Prostate gland (tissue), 2 donors: ENCODE data around the gene CNTNAP2. TPM values are rescaled to one million over a fixed set of nuclear protein-coding genes. Genes with fewer than 3 reads are reported as not detected.
A peak's percentile ranks its signal among the peaks of the same experiment; 100 is the strongest.

Source experiments
- DNase-seq: peaks from one replicate; pipeline ENCODE4 v3.0.0-alpha.2; 2019; ENCODE audit warnings: low spot score
- H3K27ac ChIP-seq, 2 donors: fragments of 200-600 bp; sonication (generic); 2 replicates each; pipeline ENCODE4 v1.5.1; 2017 to 2019
- H3K27me3 ChIP-seq: fragments of 200-600 bp; sonication (generic); replicated peaks from 2 replicates; pipeline ENCODE4 v1.5.1; 2019; ENCODE audit not compliant: insufficient read depth
- H3K36me3 ChIP-seq, 2 donors: fragments of 200-600 bp; sonication (generic); 1 replicate in 1 of 2; 2 replicates in 1 of 2; pipeline versions ENCODE4 v1.5.1 to v1.8.1; 2017 to 2019
- H3K4me1 ChIP-seq: fragments of 200-600 bp; sonication (generic); replicated peaks from 2 replicates; pipeline ENCODE4 v1.5.1; 2019
- H3K4me3 ChIP-seq, 2 donors: fragments of 200-600 bp; sonication (generic); 2 replicates each; pipeline ENCODE4 v1.5.1; 2017 to 2019
- H3K9me3 ChIP-seq: fragments of 200-600 bp; sonication (generic); 2 replicates; pipeline ENCODE4 v1.5.1; 2017
- POLR2A ChIP-seq: fragments of 450-650 bp; IDR thresholded peaks from one replicate; pipeline ENCODE4 v1.6.1; 2016; ENCODE audit warnings: antibody characterized with exemption, mild to moderate bottlenecking
- POLR2AphosphoS5 ChIP-seq: sonication (generic); formaldehyde crosslinking; IDR thresholded peaks from one replicate; pipeline ENCODE4 v1.6.1; 2017; ENCODE audit warnings: antibody characterized with exemption
- WGBS: methylation state at CpG from one replicate; pipeline ENCODE4 v1.1.5; 2018; 5-methylcytosine and 5-hydroxymethylcytosine counted together
- intact Hi-C: fragments of 100-400 bp; cut with DNase I; formaldehyde crosslinking; loops from one replicate; pipeline ENCODE4 v1.14.2; 2022
- total RNA-seq, 2 donors: library from RNA; depleted of rRNA; stranded (reverse); fragments of >200 nt; gene quantifications; one replicate each; pipeline ENCODE4 v1.1.0, GENCODE V29; 2016
- TF ChIP-seq, protein P1 (sequence below), 4 experiments: fragments of 200-600 bp in 2 of 4; fragments of 450-650 bp in 2 of 4; sonication (generic) in 2 of 4; IDR thresholded peaks; 1 replicate in 3 of 4; 2 replicates in 1 of 4; pipeline ENCODE4 v1.5.1; 2016 to 2019; ENCODE audit warnings: antibody characterized with exemption in 4 of 4, mild to moderate bottlenecking in 2 of 4, moderate library complexity in 2 of 4

CNTNAP2 gene
- total RNA-seq, 2 donors from 2014 or later, result 10.6 to 43.7 TPM

- Histone ChIP-seq H3K9me3 (no peaks in the 10 kb centered on the region), H3K4me1 (no peaks in the 10 kb centered on the region), H3K36me3 (no peaks in the 10 kb centered on the region), H3K27me3 (no peaks in the 10 kb centered on the region), H3K27ac (peak overlapping the region in 1 of 2 donors; percentile 13), H3K4me3 (no peak overlapping the region)
- TF ChIP-seq POLR2A, result no peak
- TF ChIP-seq POLR2AphosphoS5, result peak; percentile 15
- TF ChIP-seq, protein P1, sequence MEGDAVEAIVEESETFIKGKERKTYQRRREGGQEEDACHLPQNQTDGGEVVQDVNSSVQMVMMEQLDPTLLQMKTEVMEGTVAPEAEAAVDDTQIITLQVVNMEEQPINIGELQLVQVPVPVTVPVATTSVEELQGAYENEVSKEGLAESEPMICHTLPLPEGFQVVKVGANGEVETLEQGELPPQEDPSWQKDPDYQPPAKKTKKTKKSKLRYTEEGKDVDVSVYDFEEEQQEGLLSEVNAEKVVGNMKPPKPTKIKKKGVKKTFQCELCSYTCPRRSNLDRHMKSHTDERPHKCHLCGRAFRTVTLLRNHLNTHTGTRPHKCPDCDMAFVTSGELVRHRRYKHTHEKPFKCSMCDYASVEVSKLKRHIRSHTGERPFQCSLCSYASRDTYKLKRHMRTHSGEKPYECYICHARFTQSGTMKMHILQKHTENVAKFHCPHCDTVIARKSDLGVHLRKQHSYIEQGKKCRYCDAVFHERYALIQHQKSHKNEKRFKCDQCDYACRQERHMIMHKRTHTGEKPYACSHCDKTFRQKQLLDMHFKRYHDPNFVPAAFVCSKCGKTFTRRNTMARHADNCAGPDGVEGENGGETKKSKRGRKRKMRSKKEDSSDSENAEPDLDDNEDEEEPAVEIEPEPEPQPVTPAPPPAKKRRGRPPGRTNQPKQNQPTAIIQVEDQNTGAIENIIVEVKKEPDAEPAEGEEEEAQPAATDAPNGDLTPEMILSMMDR (IDR thresholded peaks at IDR 0.05), result no peak
- intact Hi-C loops, result no loop called here
- WGBS, result 16% methylated on average over 9 of the region's 9 CpGs
- DNase-seq, result no peak
Measured at GRCh38 chr7:146655928-146656797, 539.6 kb downstream of the CNTNAP2 start.

DNA sequence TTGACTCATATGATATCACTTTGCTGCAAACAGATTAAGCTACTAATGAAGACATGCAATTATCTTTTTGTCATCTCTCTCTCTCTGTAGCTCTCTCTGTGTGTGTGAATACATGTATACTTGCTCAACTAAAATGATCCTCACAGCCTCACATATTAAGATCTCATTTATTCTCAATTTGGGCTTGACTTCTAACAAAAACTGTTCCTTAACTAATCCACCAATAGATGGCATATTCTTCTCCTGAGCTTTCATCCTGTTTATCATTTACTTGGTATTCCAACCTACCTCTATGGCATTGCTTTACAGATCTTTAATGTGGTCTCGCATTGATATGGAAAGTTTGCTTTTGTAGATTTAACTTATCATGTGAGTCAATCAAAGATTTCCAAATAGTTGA is 540.4 kb downstream of the CNTNAP2 start:
- Histone ChIP-seq H3K27ac (no peak overlapping the region), H3K9me3 (no peaks in the 10 kb centered on the region), H3K27me3 (no peaks in the 10 kb centered on the region), H3K36me3 (no peaks in the 10 kb centered on the region), H3K4me1 (no peaks in the 10 kb centered on the region), H3K4me3 (no peak overlapping the region)
- DNase-seq, result no peak
- intact Hi-C loops, result no loop called here
- WGBS, result 81% methylated on average over 1 of the region's 1 CpG
- TF ChIP-seq POLR2AphosphoS5 (no peak), POLR2A (no peak)
- TF ChIP-seq, protein P1 (IDR thresholded peaks at IDR 0.05), result no peak

DNA sequence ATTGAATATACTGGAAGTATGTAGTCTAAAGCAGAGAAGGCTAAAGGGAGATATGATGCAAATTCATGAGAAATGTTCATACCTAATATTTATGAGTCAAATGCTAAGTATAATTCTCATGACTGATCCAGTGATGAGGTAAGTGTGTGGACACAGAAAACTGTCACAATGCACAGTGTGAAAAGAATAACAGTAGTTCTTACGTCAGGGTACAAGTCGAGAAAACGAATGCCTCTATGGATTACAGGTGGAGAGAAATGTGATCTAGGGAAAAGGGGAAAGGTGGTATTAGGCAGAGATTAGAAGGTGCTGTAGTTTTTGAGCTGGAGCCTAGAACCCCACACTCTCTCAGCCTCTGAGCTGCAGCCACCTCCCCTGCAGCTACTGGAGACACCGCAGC is 542.0 kb downstream of the CNTNAP2 start:
- WGBS, result 81% methylated on average over 4 of the region's 4 CpGs
- DNase-seq, result no peak
- no peaks in the 10 kb centered on the region for H3K27me3 ChIP-seq
- H3K27ac ChIP-seq, result no peak overlapping the region
- no peak overlapping the region for H3K4me3 ChIP-seq
- no peaks in the 10 kb centered on the region for H3K36me3 ChIP-seq
- no peaks in the 10 kb centered on the region for H3K4me1 ChIP-seq
- no peaks in the 10 kb centered on the region for H3K9me3 ChIP-seq
- TF ChIP-seq POLR2A (no peak), POLR2AphosphoS5 (no peak)
- TF ChIP-seq, protein P1 (IDR thresholded peaks at IDR 0.05), result no peak
- intact Hi-C loops, result no loop called here

GRCh38 chr7:146659732-146660131 is 543.1 kb downstream of the CNTNAP2 start:
- TF ChIP-seq POLR2AphosphoS5, result no peak
- TF ChIP-seq POLR2A, result no peak
- TF ChIP-seq, protein P1 (IDR thresholded peaks at IDR 0.05), result no peak
- intact Hi-C loops, result no loop called here

DNA sequence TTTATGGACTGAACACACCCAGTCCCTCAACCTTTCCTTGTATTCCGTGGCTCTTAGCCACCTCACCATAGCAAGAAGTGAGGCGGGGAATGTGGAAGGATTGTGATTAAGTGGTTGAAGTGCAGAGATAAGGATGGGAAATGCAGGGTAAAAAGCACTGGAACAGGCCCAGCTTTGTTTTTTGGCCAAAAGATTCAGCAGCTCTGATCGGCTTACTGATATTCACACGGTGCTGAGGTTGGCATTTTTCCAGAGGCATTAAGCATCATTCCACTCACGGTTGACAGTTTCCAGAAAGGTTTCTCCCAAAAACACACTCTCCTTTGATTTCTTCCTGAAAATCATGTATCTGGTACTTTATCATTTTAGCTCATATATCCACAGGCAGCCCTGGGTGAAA is 544.2 kb downstream of the CNTNAP2 start:
- TF ChIP-seq POLR2AphosphoS5 (no peak), POLR2A (no peak)
- TF ChIP-seq, protein P1 (IDR thresholded peaks at IDR 0.05), result no peak
- no peaks in the 10 kb centered on the region for H3K9me3 ChIP-seq
- intact Hi-C loops, result no loop called here
- no peak overlapping the region for H3K27ac ChIP-seq
- H3K36me3 ChIP-seq, result no peaks in the 10 kb centered on the region
- H3K4me3 ChIP-seq, result no peak overlapping the region
- WGBS, result 20% methylated on average over 5 of the region's 5 CpGs
- no peak for DNase-seq
- no peaks in the 10 kb centered on the region for H3K4me1 ChIP-seq
- no peaks in the 10 kb centered on the region for H3K27me3 ChIP-seq

More at GRCh38 chr7:146659732-146660131, 543.1 kb downstream of the CNTNAP2 start:
- H3K27ac ChIP-seq, result no peak overlapping the region
- no peaks in the 10 kb centered on the region for H3K27me3 ChIP-seq
- H3K4me1 ChIP-seq, result no peaks in the 10 kb centered on the region
- H3K4me3 ChIP-seq, result no peak overlapping the region
- no peaks in the 10 kb centered on the region for H3K36me3 ChIP-seq
- DNase-seq, result no peak
- 57% methylated on average over 3 of the region's 3 CpGs for WGBS
- H3K9me3 ChIP-seq, result no peaks in the 10 kb centered on the region
